WTC11 (cell line): ENCODE results near the gene RING1. TPM values are rescaled to one million over a fixed set of nuclear protein-coding genes. Genes with fewer than 3 reads are reported as not detected.

ENCODE experiments used
- ATAC-seq: fragments of 200-7000 bp; cut with Tn5 transposase; 2 replicates; pipeline ENCODE4 v1.10.0; 2021; ENCODE audit warnings: mild to moderate bottlenecking, moderate library complexity
- CTCF ChIA-PET: fragments of 300-600 bp; sonication (Branson Sonifier 250); formaldehyde crosslinking; loops from one replicate; lab custom pipeline; 2021; ENCODE audit warnings: antibody characterized with exemption; lab: Charles Lee
- POLR2A ChIA-PET: fragments of 350-600 bp; sonication (Branson Sonifier 250); formaldehyde crosslinking; loops from one replicate; lab custom pipeline; 2021; ENCODE audit warnings: antibody characterized with exemption; lab: Charles Lee
- DNase-seq: peaks from one replicate; pipeline ENCODE4 v3.0.0; 2021; ENCODE audit warnings: low spot score
- H3K27ac Mint-ChIP-seq: 2 replicates; pipeline ENCODE4 v1.8.0; 2021; ENCODE audit warnings: mixed read lengths
- H3K27me3 Mint-ChIP-seq: 2 replicates; pipeline ENCODE4 v1.8.0; 2021; ENCODE audit warnings: low read depth, mild to moderate bottlenecking, moderate library complexity, mixed read lengths
- H3K36me3 Mint-ChIP-seq: 2 replicates; pipeline ENCODE4 v1.8.0; 2021; ENCODE audit warnings: mixed read lengths
- H3K4me1 Mint-ChIP-seq: 2 replicates; pipeline ENCODE4 v1.8.0; 2022; ENCODE audit warnings: mixed read lengths
- H3K4me3 Mint-ChIP-seq: 2 replicates; pipeline ENCODE4 v1.8.0; 2021; ENCODE audit warnings: mild to moderate bottlenecking, moderate library complexity, mixed read lengths
- H3K9me3 Mint-ChIP-seq: 2 replicates; pipeline ENCODE4 v1.8.0; 2021; ENCODE audit warnings: mixed read lengths
- CREM ChIP-seq: sonication (generic); formaldehyde crosslinking; IDR thresholded peaks from 2 replicates; pipeline ENCODE4 v1.8.1; 2022; ENCODE audit warnings: mild to moderate bottlenecking, missing genetic modification reagents, moderate library complexity
- ETV6 ChIP-seq: sonication (generic); formaldehyde crosslinking; IDR thresholded peaks from 2 replicates; pipeline ENCODE4 v1.8.1; 2022; ENCODE audit warnings: mild to moderate bottlenecking, missing genetic modification reagents
- GABPB1 ChIP-seq: sonication (generic); formaldehyde crosslinking; IDR thresholded peaks from 2 replicates; pipeline ENCODE4 v1.8.1; 2023; ENCODE audit warnings: mild to moderate bottlenecking, missing genetic modification reagents
- GRHL2 ChIP-seq: fragments of 250-450 bp; sonication (Bioruptor Pico); IDR thresholded peaks from 2 replicates; pipeline ENCODE4 v1.8.0; 2022; ENCODE audit warnings: mild to moderate bottlenecking, moderate library complexity; ENCODE audit not compliant: insufficient replicate concordance, severe bottlenecking
- MYBL2 ChIP-seq: sonication (generic); formaldehyde crosslinking; IDR thresholded peaks from 2 replicates; pipeline ENCODE4 v1.8.1; 2023; ENCODE audit warnings: mild to moderate bottlenecking, moderate library complexity, missing genetic modification reagents
- NR3C1 ChIP-seq: sonication (generic); formaldehyde crosslinking; conservative IDR thresholded peaks from 2 replicates; pipeline ENCODE4 v1.8.1; 2023; ENCODE audit warnings: low read depth, mild to moderate bottlenecking, missing genetic modification reagents
- RORB ChIP-seq: fragments of 250-450 bp; sonication (Bioruptor Pico); IDR thresholded peaks from 2 replicates; pipeline ENCODE4 v1.9.0; 2021; ENCODE audit warnings: mild to moderate bottlenecking
- SMAD4 ChIP-seq: sonication (generic); formaldehyde crosslinking; IDR thresholded peaks from 2 replicates; pipeline ENCODE4 v1.8.0; 2022; ENCODE audit warnings: mild to moderate bottlenecking, missing genetic modification reagents
- TCF7 ChIP-seq: sonication (generic); formaldehyde crosslinking; IDR thresholded peaks from 2 replicates; pipeline ENCODE4 v1.8.0; 2022; ENCODE audit warnings: mild to moderate bottlenecking, low read depth, missing genetic modification reagents, moderate library complexity
- ZBTB21 ChIP-seq: sonication (generic); formaldehyde crosslinking; IDR thresholded peaks from 2 replicates; pipeline ENCODE4 v1.8.1; 2023; ENCODE audit warnings: mild to moderate bottlenecking, missing genetic modification reagents, borderline replicate concordance
- ZNF121 ChIP-seq: sonication (generic); formaldehyde crosslinking; IDR thresholded peaks from 2 replicates; pipeline ENCODE4 v1.8.0; 2023; ENCODE audit warnings: missing genetic modification reagents
- ZNF219 ChIP-seq: sonication (generic); formaldehyde crosslinking; IDR thresholded peaks from 2 replicates; pipeline ENCODE4 v1.8.0; 2023; ENCODE audit warnings: missing genetic modification reagents, mild to moderate bottlenecking, borderline replicate concordance
- ZNF232 ChIP-seq: sonication (generic); formaldehyde crosslinking; IDR thresholded peaks from 2 replicates; pipeline ENCODE4 v1.8.0; 2022; ENCODE audit warnings: mild to moderate bottlenecking, missing genetic modification reagents
- total RNA-seq: library from RNA; stranded (reverse); gene quantifications from 3 replicates; pipeline ENCODE4 v1.2.3, GENCODE V29; 2021
- TF ChIP-seq, protein P1 (sequence below): sonication (generic); formaldehyde crosslinking; IDR thresholded peaks from 2 replicates; pipeline ENCODE4 v1.8.1; 2022; ENCODE audit warnings: mild to moderate bottlenecking, moderate library complexity, missing genetic modification reagents
- TF ChIP-seq, protein P2 (sequence below): sonication (generic); formaldehyde crosslinking; IDR thresholded peaks from 2 replicates; pipeline ENCODE4 v1.8.1; 2022; ENCODE audit warnings: low read depth, mild to moderate bottlenecking, moderate library complexity, missing genetic modification reagents, borderline replicate concordance
- TF ChIP-seq, protein P3 (sequence below): sonication (generic); formaldehyde crosslinking; conservative IDR thresholded peaks from 2 replicates; pipeline ENCODE4 v1.8.1; 2023; ENCODE audit warnings: mild to moderate bottlenecking, low read depth, missing genetic modification reagents, moderate library complexity
- TF ChIP-seq, protein P4 (sequence below): sonication (generic); formaldehyde crosslinking; IDR thresholded peaks from 2 replicates; pipeline ENCODE4 v1.8.1; 2023; ENCODE audit warnings: mild to moderate bottlenecking, missing genetic modification reagents
- TF ChIP-seq, protein P5 (sequence below): sonication (generic); formaldehyde crosslinking; IDR thresholded peaks from 2 replicates; pipeline ENCODE4 v1.8.0; 2023; ENCODE audit warnings: missing genetic modification reagents, mild to moderate bottlenecking, borderline replicate concordance
- TF ChIP-seq, protein P6 (sequence below): sonication (generic); formaldehyde crosslinking; IDR thresholded peaks from 2 replicates; pipeline ENCODE4 v1.8.0; 2022; ENCODE audit warnings: mild to moderate bottlenecking, missing genetic modification reagents

The RING1 gene
- total RNA-seq, 1 experiment from 2014 or later: 26.6 TPM

DNA sequence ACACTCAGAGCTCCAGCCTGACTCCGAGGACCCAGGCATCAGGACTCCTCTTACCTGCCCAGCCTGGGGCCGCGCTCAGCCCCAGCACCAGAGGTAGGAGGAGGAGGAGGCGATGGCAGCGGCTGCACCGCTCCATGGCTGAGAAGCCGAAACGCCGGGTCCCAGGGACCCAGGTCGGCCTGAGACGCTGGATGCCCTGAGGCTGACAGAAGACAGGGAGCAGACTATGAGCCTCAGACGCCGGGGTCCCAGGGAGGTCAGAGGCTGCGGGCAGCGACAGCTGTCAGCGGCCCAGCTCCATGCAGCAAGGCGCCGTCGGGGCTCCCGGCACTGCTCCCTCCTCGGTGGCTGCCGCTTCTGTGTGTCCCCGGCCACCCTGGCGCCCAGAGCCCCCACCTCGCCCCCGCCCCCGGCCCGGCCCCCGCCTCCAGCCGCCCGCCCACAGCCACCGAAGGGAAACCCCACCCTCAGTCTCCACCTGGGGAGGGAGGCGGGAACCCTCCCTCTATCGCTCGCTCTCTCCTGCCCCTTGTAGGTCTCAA lies 16.1 kb upstream of the RING1 start, which contains the start of gene COL11A2:
Gene COL11A2 (minus strand): TSS at position 363 of the 542 bp plus-strand sequence. CDS start 227 bp downstream, at position 136.
- H3K27ac Mint-ChIP-seq: no peak within 1 kb of the TSS
- peak within 1 kb of the TSS; percentile 84 for H3K4me3 Mint-ChIP-seq
- POLR2A ChIA-PET: interaction anchor here (0.8 kb wide), 1 partner anchor 80 kb away, joined by 3 read pairs; the partner anchor contains the start of genes RPS18 and VPS52
- H3K27me3 Mint-ChIP-seq: peaks cover 26% of the 10 kb centered on the region
- H3K36me3 Mint-ChIP-seq: peaks cover 17% of the 10 kb centered on the region
- peak; percentile 50 for DNase-seq
- TF ChIP-seq ZBTB21 (CRISPR knock-in tag) (no peak), TCF7 (CRISPR knock-in tag) (no peak), ZNF121 (CRISPR knock-in tag) (no peak), SMAD4 (CRISPR knock-in tag) (no peak), MYBL2 (CRISPR knock-in tag) (no peak)
- TF ChIP-seq, protein P1, sequence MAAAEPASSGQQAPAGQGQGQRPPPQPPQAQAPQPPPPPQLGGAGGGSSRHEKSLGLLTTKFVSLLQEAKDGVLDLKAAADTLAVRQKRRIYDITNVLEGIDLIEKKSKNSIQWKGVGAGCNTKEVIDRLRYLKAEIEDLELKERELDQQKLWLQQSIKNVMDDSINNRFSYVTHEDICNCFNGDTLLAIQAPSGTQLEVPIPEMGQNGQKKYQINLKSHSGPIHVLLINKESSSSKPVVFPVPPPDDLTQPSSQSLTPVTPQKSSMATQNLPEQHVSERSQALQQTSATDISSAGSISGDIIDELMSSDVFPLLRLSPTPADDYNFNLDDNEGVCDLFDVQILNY (CRISPR knock-in tag): no peak
- TF ChIP-seq, all 79 proteins: peak for 0
- Mint-ChIP-seq H3K4me1 (peaks cover 11% of the 10 kb centered on the region), H3K9me3 (no peaks in the 10 kb centered on the region)
- ATAC-seq: peak; percentile 51
- CTCF ChIA-PET: interaction anchor here (0.7 to 1.5 kb wide), 11 partner anchors 13 to 989 kb away, joined by 3 to 6 read pairs (median 3); partner anchors contain the start of gene HLA-DOA

DNA sequence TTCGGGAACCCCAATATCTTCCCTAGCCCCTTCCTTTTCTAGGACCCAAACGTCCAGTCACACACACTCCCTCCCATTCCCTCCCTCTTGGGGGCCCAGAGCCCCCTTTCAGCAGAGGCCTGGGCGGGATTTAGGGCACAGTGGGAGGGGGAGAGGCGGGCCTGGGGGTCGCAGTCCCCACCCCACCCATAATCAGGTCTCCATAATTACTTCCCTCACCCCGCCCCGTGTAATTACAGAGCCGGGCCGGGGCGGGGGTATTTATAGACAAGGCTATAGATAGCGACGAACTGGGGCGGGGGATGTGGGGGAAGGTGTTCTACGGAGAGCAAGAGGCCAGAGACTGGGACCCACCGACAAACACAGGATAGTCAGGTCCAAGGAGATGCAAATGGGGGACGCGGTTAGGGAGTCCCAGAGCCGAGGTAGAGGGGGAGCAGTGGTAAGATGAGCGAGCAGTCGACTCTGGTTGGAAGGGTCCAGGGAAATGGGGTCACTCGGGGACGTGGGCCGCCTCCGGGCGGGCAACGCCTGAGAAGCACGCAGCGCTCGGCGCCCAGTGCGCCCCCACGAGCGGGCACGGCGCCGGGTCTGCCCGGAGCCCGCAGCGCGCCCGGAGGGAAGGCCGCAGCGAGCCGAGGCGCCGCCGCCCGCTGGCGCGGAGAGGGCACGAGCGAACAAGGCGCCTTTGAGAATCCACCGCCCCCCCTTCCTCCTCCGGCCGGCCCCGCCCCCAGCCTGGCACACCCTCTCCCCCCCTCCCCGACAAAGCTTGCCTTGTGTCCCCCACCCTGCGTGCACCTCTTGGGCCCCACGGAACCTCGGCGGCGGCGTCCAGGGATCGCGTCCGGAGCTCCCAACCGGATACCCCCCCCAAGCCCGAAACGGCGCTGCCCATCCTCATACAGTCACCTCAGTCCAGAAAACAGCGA lies 15.4 kb upstream of the RING1 start:
- CTCF ChIA-PET: interaction anchor here (0.7 to 1.9 kb wide), 13 partner anchors 12 to 260 kb away, joined by 3 to 10 read pairs (median 4); partner anchors contain the start of genes HLA-DOA, HSD17B8 and RING1
- peak; percentile 41 for DNase-seq
- H3K36me3 Mint-ChIP-seq: peaks cover 17% of the 10 kb centered on the region
- POLR2A ChIA-PET: interaction anchor here (0.9 kb wide), 1 partner anchor 76 kb away, joined by 3 read pairs; no protein-coding TSS in a partner anchor
- peak overlapping the region; percentile 84 for H3K4me3 Mint-ChIP-seq
- no peaks in the 10 kb centered on the region for H3K9me3 Mint-ChIP-seq
- peak; percentile 39 for ATAC-seq
- H3K4me1 Mint-ChIP-seq: peaks cover 15% of the 10 kb centered on the region
- TF ChIP-seq, protein P2, sequence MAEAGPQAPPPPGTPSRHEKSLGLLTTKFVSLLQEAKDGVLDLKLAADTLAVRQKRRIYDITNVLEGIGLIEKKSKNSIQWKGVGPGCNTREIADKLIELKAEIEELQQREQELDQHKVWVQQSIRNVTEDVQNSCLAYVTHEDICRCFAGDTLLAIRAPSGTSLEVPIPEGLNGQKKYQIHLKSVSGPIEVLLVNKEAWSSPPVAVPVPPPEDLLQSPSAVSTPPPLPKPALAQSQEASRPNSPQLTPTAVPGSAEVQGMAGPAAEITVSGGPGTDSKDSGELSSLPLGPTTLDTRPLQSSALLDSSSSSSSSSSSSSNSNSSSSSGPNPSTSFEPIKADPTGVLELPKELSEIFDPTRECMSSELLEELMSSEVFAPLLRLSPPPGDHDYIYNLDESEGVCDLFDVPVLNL (CRISPR knock-in tag): no peak
- TF ChIP-seq ZNF219 (CRISPR knock-in tag) (no peak), GABPB1 (CRISPR knock-in tag) (no peak), GRHL2 (no peak), CREM (no peak), RORB (CRISPR knock-in tag) (no peak), NR3C1 (CRISPR knock-in tag) (no peak), ETV6 (CRISPR knock-in tag) (no peak), ZNF121 (CRISPR knock-in tag) (no peak), ZNF232 (no peak)
- TF ChIP-seq, protein P3, sequence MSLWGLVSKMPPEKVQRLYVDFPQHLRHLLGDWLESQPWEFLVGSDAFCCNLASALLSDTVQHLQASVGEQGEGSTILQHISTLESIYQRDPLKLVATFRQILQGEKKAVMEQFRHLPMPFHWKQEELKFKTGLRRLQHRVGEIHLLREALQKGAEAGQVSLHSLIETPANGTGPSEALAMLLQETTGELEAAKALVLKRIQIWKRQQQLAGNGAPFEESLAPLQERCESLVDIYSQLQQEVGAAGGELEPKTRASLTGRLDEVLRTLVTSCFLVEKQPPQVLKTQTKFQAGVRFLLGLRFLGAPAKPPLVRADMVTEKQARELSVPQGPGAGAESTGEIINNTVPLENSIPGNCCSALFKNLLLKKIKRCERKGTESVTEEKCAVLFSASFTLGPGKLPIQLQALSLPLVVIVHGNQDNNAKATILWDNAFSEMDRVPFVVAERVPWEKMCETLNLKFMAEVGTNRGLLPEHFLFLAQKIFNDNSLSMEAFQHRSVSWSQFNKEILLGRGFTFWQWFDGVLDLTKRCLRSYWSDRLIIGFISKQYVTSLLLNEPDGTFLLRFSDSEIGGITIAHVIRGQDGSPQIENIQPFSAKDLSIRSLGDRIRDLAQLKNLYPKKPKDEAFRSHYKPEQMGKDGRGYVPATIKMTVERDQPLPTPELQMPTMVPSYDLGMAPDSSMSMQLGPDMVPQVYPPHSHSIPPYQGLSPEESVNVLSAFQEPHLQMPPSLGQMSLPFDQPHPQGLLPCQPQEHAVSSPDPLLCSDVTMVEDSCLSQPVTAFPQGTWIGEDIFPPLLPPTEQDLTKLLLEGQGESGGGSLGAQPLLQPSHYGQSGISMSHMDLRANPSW (CRISPR knock-in tag): no peak
- TF ChIP-seq, protein P4, sequence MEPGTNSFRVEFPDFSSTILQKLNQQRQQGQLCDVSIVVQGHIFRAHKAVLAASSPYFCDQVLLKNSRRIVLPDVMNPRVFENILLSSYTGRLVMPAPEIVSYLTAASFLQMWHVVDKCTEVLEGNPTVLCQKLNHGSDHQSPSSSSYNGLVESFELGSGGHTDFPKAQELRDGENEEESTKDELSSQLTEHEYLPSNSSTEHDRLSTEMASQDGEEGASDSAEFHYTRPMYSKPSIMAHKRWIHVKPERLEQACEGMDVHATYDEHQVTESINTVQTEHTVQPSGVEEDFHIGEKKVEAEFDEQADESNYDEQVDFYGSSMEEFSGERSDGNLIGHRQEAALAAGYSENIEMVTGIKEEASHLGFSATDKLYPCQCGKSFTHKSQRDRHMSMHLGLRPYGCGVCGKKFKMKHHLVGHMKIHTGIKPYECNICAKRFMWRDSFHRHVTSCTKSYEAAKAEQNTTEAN: no peak
- TF ChIP-seq, protein P5, sequence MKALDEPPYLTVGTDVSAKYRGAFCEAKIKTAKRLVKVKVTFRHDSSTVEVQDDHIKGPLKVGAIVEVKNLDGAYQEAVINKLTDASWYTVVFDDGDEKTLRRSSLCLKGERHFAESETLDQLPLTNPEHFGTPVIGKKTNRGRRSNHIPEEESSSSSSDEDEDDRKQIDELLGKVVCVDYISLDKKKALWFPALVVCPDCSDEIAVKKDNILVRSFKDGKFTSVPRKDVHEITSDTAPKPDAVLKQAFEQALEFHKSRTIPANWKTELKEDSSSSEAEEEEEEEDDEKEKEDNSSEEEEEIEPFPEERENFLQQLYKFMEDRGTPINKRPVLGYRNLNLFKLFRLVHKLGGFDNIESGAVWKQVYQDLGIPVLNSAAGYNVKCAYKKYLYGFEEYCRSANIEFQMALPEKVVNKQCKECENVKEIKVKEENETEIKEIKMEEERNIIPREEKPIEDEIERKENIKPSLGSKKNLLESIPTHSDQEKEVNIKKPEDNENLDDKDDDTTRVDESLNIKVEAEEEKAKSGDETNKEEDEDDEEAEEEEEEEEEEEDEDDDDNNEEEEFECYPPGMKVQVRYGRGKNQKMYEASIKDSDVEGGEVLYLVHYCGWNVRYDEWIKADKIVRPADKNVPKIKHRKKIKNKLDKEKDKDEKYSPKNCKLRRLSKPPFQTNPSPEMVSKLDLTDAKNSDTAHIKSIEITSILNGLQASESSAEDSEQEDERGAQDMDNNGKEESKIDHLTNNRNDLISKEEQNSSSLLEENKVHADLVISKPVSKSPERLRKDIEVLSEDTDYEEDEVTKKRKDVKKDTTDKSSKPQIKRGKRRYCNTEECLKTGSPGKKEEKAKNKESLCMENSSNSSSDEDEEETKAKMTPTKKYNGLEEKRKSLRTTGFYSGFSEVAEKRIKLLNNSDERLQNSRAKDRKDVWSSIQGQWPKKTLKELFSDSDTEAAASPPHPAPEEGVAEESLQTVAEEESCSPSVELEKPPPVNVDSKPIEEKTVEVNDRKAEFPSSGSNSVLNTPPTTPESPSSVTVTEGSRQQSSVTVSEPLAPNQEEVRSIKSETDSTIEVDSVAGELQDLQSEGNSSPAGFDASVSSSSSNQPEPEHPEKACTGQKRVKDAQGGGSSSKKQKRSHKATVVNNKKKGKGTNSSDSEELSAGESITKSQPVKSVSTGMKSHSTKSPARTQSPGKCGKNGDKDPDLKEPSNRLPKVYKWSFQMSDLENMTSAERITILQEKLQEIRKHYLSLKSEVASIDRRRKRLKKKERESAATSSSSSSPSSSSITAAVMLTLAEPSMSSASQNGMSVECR: no peak
- TF ChIP-seq, protein P6, sequence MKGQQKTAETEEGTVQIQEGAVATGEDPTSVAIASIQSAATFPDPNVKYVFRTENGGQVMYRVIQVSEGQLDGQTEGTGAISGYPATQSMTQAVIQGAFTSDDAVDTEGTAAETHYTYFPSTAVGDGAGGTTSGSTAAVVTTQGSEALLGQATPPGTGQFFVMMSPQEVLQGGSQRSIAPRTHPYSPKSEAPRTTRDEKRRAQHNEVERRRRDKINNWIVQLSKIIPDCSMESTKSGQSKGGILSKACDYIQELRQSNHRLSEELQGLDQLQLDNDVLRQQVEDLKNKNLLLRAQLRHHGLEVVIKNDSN (CRISPR knock-in tag): no peak
- peaks cover 26% of the 10 kb centered on the region for H3K27me3 Mint-ChIP-seq
- no peak overlapping the region for H3K27ac Mint-ChIP-seq
